ENCODE data around the gene SOCS3.

Gene SOCS3

GRCh38 chr17:78397681-78398101 is 37.8 kb upstream of the SOCS3 start:
- TF ChIP-seq, protein P1, sequence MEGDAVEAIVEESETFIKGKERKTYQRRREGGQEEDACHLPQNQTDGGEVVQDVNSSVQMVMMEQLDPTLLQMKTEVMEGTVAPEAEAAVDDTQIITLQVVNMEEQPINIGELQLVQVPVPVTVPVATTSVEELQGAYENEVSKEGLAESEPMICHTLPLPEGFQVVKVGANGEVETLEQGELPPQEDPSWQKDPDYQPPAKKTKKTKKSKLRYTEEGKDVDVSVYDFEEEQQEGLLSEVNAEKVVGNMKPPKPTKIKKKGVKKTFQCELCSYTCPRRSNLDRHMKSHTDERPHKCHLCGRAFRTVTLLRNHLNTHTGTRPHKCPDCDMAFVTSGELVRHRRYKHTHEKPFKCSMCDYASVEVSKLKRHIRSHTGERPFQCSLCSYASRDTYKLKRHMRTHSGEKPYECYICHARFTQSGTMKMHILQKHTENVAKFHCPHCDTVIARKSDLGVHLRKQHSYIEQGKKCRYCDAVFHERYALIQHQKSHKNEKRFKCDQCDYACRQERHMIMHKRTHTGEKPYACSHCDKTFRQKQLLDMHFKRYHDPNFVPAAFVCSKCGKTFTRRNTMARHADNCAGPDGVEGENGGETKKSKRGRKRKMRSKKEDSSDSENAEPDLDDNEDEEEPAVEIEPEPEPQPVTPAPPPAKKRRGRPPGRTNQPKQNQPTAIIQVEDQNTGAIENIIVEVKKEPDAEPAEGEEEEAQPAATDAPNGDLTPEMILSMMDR (IDR thresholded peaks at IDR 0.05; ENCODE audit: low read depth, low read length, missing control alignments), result no peak
- no peak overlapping the region for H3K4me3 ChIP-seq (ENCODE audit: low read depth, low read length)
- no peak for DNase-seq (ENCODE audit: low read depth)

- no peak overlapping the region for H3K4me3 ChIP-seq (ENCODE audit: low read depth, low read length)
- no peak for DNase-seq (ENCODE audit: low read depth)
- TF ChIP-seq, protein P1 (IDR thresholded peaks at IDR 0.05; ENCODE audit: low read depth, low read length, missing control alignments), result no peak
Measured at GRCh38 chr17:78396441-78397337, 36.8 kb upstream of the SOCS3 start.

GRCh38 chr17:78395155-78395554 is 35.3 kb upstream of the SOCS3 start:
- H3K4me3 ChIP-seq (ENCODE audit: low read depth, low read length), result no peak overlapping the region
- TF ChIP-seq, protein P1 (IDR thresholded peaks at IDR 0.05; ENCODE audit: low read depth, low read length, missing control alignments), result no peak
- no peak for DNase-seq (ENCODE audit: low read depth)

GRCh38 chr17:78394209-78394608 is 34.3 kb upstream of the SOCS3 start:
- DNase-seq (ENCODE audit: low read depth), result no peak
- H3K4me3 ChIP-seq (ENCODE audit: low read depth, low read length), result no peak overlapping the region
- TF ChIP-seq, protein P1 (IDR thresholded peaks at IDR 0.05; ENCODE audit: low read depth, low read length, missing control alignments), result no peak

DNA sequence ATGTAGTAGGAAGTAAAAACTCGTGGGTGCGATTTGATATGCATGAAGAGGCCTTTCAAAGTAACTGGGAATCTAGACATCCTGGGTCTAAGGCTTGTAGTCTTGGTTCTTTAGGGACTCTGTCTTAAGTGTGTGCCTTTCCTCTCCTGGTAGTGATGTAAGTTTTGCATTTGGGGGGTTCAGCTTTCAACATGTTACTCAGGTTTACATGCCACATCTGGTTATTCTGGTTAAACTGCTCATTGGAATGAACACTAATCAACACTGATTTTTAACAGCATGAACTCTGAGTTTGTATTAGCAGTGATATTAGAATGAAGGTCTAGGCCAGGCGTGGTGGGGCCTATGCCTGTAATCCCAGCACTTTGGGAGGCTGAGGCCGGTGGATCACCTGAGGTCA is 33.7 kb upstream of the SOCS3 start:
- TF ChIP-seq, protein P1 (IDR thresholded peaks at IDR 0.05; ENCODE audit: low read depth, low read length, missing control alignments), result no peak
- no peak overlapping the region for H3K4me3 ChIP-seq (ENCODE audit: low read depth, low read length)
- DNase-seq (ENCODE audit: low read depth), result no peak

GRCh38 chr17:78392295-78392694 is 32.4 kb upstream of the SOCS3 start:
- no peak for DNase-seq (ENCODE audit: low read depth)
- H3K4me3 ChIP-seq (ENCODE audit: low read depth, low read length), result no peak overlapping the region
- TF ChIP-seq, protein P1 (IDR thresholded peaks at IDR 0.05; ENCODE audit: low read depth, low read length, missing control alignments), result no peak

GRCh38 chr17:78391843-78392242 is 32.0 kb upstream of the SOCS3 start:
- DNase-seq (ENCODE audit: low read depth), result no peak
- no peak overlapping the region for H3K4me3 ChIP-seq (ENCODE audit: low read depth, low read length)
- TF ChIP-seq, protein P1 (IDR thresholded peaks at IDR 0.05; ENCODE audit: low read depth, low read length, missing control alignments), result no peak

Data from GM12864 (cell line).